DMS 273 (cell line): ENCODE results near the gene GPR61.
A peak's percentile ranks its signal among the peaks of the same experiment; 100 is the strongest.

ENCODE experiments used
- DNase-seq: peaks from one replicate; lab custom pipeline; 2025; ENCODE audit not compliant: unreplicated experiment; lab: John Stamatoyannopoulos, UW

Gene GPR61

GRCh38 chr1:109508873-109509175 is 30.8 kb upstream of the GPR61 start:
- no peak for DNase-seq

- peak; percentile 91 for DNase-seq
Observed at GRCh38 chr1:109509176-109510134, 30.2 kb upstream of the GPR61 start, which contains the start of gene AMIGO1. Gene AMIGO1, minus strand, starts transcription at chr1:109509727. Its CDS starts 815 bp downstream, at chr1:109508912.

DNA sequence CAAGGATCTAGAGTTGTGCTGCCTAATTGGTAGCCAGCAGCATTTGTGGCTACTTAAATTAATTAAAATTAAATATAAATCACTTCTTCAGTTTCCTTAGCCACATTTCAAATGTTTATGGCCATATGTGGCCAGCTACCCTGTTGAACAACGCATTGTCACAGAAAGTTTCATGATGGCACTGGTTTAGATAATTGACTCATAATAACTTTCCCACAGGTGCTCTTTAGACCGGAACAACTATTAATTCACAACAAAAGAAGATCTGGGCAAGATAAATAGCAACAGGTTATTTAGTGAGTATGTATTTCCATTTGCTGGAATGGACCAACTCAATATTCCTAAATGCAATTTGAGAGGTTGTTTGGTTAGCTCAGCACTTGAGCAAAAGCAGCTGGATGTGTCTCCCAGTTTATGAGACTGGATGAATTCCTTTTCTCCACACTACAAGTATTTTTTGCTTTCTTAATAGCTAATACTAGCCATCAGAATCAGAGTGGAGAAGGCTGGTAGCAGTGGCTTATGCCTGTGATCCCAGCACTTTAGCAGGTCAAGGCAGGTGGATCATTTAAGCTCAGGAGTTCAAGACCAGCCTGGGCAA is 26.5 kb upstream of the GPR61 start:
- no peak for DNase-seq

- no peak for DNase-seq
Observed at GRCh38 chr1:109514846-109515245, 24.8 kb upstream of the GPR61 start.

GRCh38 chr1:109516872-109517271 is 22.8 kb upstream of the GPR61 start:
- peak; percentile 84 for DNase-seq

DNA sequence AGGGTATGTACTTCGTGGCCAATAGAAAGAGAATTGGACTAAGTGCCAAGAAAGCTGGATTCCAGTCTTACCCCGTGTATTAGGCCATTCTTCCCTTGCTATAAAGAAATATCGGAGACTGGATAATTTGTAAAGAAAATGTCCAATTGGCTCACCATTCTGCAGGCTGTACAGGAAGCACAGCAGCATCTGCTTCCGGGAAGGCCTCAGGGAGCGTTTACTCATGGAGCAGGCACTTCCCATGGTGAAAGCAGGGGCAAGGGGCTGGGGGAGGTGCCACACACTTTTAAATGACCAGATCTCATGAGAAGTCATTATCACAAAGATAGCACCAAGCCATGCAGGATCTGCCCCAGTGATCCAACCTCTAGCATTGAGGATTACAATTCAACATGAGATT is 22.3 kb upstream of the GPR61 start:
- DNase-seq, result no peak

DNA sequence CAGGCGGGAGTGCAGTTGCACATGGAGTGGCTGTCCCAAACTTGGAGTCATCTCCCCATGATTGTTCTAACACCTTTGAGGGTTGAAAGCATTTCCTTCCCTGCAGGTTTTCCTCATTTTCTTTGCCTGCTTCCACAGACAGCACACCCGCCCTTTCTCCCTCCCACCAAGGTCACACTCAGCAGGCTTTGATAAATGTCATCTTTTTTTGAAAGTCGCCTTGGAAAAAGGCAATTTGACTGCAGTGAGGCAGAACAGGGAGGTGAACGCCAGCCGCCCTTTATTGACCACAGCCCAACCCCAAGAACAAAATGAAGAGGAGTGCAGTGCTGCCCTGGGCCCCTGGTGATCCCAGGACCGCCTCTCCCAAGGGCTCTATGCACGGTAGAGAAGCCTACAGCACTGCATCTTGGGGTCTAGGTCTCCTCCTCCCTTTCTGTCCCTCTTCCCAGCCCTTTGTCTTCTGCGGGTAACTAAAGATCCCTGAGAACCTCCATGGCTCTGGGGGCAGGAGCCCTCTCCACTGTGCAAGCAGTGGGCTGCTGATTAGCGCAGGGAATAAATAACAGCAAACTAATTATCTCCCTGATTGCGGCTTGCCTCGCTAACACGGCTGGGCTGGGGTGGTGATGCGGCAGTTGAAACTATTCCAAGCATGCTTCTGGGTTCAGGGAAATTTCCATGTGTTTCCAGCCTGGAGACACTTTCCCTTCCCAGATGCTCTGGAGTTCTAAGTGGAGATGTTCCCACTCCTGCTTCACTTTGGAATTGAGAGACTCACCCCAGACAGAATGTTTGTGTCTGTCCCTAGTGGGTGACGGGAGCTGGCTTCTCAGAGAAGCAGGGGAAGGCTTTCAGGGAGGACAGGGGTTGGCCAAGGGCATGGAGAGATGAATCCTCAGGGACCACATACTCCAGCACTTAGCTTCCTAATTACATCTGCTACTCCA is 18.4 kb upstream of the GPR61 start:
- no peak for DNase-seq

DNA sequence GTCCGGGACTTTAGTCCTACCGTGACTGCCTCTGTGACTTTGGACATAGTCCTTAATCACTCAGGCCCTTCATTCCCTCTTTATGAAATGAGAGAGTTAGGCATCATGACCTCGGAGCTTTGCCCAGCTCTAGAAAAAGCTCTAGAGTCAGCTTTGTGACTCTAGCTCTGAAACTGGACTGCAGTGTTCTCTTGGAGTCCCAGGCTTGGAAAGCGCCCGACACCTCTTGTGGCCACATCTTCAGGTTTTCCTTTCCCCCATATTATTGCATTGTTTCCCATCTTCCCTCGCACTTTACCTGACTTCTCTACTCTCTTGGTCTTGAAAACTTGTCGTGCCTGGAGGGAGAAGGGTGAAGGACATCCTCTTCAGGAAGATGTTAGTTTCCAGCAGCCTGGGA is 17.6 kb upstream of the GPR61 start:
- DNase-seq, result no peak

DNA sequence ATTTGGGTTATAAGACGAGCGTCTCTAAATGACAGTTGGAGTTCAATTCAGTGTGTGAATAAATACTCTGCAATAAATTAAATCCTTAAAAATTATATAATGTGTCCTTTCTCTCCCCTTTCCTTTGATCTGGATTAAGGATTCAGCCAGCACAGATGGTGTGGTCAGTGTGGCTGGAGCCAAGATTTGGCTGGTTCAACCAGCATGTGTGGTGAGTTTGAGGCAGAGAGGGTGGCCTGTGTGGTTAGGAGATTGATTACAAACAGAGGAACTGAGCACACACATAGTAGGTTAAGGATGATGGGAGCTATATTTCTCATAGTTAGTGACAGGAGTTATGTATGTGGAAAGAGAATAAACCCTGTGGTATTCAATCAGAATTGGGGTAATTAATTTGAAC is 16.0 kb upstream of the GPR61 start:
- no peak for DNase-seq

- no peak for DNase-seq
Observed at GRCh38 chr1:109527098-109527811, 12.4 kb upstream of the GPR61 start.

- peak; percentile 93 for DNase-seq
Observed at GRCh38 chr1:109527846-109528695, 11.6 kb upstream of the GPR61 start.

DNA sequence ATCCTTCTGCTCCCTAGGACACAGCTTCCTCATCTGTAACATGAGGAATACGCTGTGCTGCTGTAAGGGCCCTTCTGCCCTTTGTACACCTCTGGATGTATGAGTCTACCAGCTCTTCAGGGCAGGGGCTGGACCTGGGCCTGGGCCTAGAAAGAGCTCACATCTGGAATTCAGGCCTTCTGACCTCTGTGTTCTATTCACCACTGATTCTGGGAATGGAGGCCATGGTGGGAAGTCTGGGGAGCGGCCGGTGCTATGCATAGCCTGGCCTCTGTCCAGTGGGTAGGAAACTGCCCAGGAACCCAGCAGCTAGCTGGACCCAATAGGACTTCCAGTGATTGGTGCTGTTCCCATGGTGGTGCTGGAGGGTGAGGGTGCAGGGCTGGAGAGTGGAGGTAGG is 11.0 kb upstream of the GPR61 start:
- no peak for DNase-seq

DNA sequence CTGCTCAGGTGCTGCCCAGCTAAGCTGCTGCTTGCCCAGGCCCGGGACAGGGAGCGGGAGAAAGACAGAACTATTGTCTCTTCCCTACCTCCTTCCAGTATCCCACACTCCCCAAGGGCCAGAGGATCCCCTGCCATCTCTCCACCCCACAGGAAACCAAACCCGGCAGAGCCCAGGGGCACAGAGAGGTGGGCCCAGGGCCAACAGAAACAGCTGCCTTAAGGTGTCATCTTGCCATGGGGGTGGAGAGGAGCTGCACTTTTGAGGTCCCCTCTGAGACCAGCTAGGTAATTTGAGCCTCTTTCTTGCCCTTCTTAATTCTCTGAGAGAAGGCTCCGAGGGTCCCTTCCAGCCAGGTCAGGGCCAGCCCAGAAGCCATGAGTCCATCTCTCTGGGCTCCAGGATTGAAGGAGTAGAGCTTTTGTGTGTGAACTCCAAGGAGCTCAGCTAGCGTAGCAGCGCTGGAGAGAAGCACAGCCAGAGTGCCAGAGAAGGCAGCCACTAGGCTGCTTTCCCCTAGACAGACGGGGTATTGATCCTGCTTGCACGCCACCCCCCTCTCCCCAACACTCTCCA is 9.7 kb upstream of the GPR61 start:
- peak; percentile 91 for DNase-seq

DNA sequence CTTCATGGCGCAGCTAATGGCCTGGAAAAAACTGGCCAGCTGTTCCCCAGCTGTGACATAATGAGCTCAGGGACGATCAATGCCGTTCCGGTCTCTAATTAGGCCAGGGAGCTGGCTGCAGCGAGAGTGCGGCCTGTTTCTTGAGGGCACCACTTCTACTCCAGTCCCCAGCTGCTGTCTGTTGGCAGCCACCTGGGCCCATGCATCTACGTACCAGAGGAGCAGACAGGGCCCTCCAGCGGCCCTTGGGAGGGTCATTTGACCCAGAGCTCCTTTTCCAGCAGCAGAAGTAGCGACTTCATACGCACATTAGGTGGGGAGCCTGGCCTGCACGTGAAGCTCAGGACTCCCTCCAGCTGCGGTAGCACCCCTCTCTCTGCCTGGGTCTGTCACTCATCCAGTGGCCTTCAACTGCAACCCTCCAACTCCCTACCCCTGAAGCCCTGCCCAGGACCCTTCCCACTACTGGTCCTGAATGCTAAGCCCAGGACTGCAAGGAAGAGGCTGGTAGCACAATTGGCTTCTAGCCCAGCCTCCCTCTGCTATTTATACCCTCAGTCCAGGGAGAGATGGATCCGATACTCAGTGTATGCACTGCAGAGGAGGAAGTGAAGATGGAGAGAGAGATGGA is 9.1 kb upstream of the GPR61 start:
- DNase-seq, result peak; percentile 97

DNA sequence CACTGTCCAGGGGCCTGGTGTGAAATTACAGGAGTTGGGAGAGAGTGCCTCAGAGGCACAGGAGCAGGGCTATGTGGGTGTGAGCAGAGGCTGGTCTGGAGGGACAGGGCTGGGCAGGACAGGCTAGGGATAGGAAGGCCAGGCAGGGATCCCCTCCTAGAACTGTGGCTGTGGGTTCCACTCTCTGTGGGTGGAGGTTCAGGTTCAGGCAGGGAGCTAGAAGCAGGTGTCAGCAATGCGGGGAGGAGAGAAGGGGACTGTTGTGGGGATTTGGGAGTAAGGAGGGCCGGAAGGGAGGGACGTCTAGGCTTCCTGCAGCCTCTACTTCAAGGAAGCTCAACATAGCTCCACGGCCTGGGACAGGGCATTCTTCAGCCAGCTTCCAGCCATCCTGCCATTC is 8.3 kb upstream of the GPR61 start:
- DNase-seq, result no peak

DNA sequence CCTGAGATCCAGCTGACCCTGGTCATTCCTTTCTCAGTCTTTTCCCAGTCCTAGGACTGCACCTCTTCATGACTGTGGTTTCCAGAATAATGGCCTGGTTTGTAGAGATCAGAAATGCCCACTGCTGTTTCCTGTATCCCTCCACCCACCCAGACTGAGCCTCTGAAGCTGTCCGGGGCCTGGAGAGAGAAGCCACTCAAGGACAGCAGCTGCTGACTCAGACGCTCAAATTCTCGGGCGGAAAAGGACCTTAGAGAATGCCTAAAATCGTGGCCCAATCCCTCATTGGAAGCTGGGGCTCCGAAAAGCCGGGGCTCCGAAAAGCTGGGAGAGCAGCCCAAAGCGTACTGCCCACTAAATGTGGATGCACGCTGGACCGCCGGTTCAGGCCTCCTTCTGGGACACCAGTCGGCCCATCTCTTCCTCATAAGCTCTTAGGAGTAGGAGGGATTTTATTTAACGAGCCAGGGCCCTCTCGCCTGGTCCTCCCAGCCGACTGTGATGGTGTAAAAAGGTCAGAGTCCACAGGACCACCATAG is 7.8 kb upstream of the GPR61 start:
- peak; percentile 43 for DNase-seq

- DNase-seq, result peak; percentile 92
Observed at GRCh38 chr1:109532365-109533136, 7.1 kb upstream of the GPR61 start.

GRCh38 chr1:109534307-109534858 is 5.3 kb upstream of the GPR61 start:
- DNase-seq, result no peak
